Measurements from ENCODE around the gene DPYD. TPM values are rescaled to one million over a fixed set of nuclear protein-coding genes. Genes with fewer than 3 reads are reported as not detected.

DPYD gene
- total RNA-seq, 2 donors from 2014 or later: 9.2 to 17.5 TPM

DNA sequence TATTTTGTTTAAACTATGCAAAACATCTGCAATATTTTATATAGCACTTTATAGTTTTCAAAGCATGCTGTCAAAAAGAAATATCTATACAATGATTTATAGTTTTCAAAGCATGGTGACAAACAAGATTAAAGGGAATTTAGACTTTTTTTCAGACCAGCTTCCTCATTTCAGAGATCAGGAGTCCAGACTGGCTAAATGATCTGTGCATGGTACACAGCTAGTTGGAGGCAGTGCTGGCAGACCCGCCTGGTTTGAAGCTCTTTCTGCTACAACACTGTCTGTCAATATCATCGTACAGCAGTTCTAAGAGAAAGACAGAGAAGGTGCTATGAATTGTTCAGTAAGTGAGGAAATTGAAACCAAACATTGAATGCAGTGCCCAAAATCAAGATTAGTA lies 720.2 kb downstream of the DPYD start:
- TF ChIP-seq CTCF (conservative IDR thresholded peaks at IDR 0.05): no peak
- no peaks in the 10 kb centered on the region for H3K36me3 ChIP-seq (ENCODE audit: control insufficient read depth, insufficient read depth, low read length)
- no peak for DNase-seq
- H3K27ac ChIP-seq (ENCODE audit: low read depth, low read length): no peak overlapping the region
- Mint-ChIP-seq H3K27me3 (ENCODE audit: insufficient read depth) (no peaks in the 10 kb centered on the region), H3K36me3 (ENCODE audit: low read depth) (no peaks in the 10 kb centered on the region), H3K9me3 (no peaks in the 10 kb centered on the region), H3K27ac (peak overlapping the region; percentile 48), H3K4me3 (no peak overlapping the region), H3K4me1 (peaks cover 41% of the 10 kb centered on the region)
- H3K9ac ChIP-seq (ENCODE audit: extremely low read depth, low read length, poor library complexity, severe bottlenecking): no peak overlapping the region
- H3K27me3 ChIP-seq (ENCODE audit: control insufficient read depth, insufficient read depth, low read length, poor library complexity, severe bottlenecking): no peaks in the 10 kb centered on the region
- no peaks in the 10 kb centered on the region for H3K9me3 ChIP-seq (ENCODE audit: control insufficient read depth, low read length)
- no peak overlapping the region for H3K4me3 ChIP-seq (ENCODE audit: low read length)
- peaks cover 19% of the 10 kb centered on the region for H3K4me1 ChIP-seq (ENCODE audit: control insufficient read depth, insufficient read depth, low read length)
- 91% methylated on average over 2 of the region's 2 CpGs; no CpG with 5 or more reads in 1 of the 2 experiments for WGBS, 2 experiments (ENCODE audit: insufficient coverage in 1 of 2, insufficient read length in 1 of 2)

DNA sequence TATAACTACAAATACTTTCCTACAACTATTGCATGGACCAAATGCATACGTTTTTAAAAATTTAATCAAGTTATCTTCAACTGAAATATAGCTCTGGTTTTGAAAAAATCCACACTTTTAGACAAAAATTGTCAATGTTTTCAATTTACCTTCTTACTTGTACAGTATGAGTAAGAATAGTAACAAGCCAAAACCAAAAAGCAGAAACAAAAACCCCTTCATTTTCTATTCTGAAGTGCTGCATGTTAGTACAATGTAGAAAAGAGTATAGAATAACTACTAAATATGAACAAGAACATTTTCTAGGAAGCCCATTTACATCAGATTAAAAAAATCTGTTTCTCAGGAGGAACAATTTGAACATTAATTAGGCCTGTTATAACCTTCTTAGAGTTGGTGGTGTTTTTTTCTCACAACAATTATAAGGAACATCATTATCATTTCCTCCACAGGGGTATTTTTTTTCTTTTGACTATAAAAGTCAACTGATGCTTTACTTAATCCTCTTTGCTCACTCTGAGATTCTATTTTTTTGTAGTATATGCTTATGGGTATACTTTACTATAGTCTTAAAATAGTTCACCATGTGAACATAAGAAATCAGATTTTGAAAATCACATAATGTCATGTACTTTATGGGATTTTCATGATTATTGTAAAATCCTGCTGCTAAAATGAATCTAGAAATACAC lies 723.9 kb downstream of the DPYD start:
- no peak overlapping the region for H3K9ac ChIP-seq (ENCODE audit: extremely low read depth, low read length, poor library complexity, severe bottlenecking)
- Mint-ChIP-seq H3K36me3 (ENCODE audit: low read depth) (no peaks in the 10 kb centered on the region), H3K27ac (no peak overlapping the region), H3K4me1 (peaks cover 18% of the 10 kb centered on the region), H3K27me3 (ENCODE audit: insufficient read depth) (no peaks in the 10 kb centered on the region), H3K4me3 (no peak overlapping the region), H3K9me3 (no peaks in the 10 kb centered on the region)
- no peak overlapping the region for H3K4me3 ChIP-seq (ENCODE audit: low read length)
- no peaks in the 10 kb centered on the region for H3K27me3 ChIP-seq (ENCODE audit: control insufficient read depth, insufficient read depth, low read length, poor library complexity, severe bottlenecking)
- H3K9me3 ChIP-seq (ENCODE audit: control insufficient read depth, low read length): no peaks in the 10 kb centered on the region
- H3K27ac ChIP-seq (ENCODE audit: low read depth, low read length): no peak overlapping the region
- 88 to 100% methylated on average over 1 of the region's 1 CpG for WGBS, 2 experiments (ENCODE audit: insufficient coverage in 1 of 2, insufficient read length in 1 of 2)
- no peaks in the 10 kb centered on the region for H3K36me3 ChIP-seq (ENCODE audit: control insufficient read depth, insufficient read depth, low read length)
- peaks cover 13% of the 10 kb centered on the region for H3K4me1 ChIP-seq (ENCODE audit: control insufficient read depth, insufficient read depth, low read length)
- no peak for DNase-seq
- no peak for TF ChIP-seq CTCF (conservative IDR thresholded peaks at IDR 0.05)

DNA sequence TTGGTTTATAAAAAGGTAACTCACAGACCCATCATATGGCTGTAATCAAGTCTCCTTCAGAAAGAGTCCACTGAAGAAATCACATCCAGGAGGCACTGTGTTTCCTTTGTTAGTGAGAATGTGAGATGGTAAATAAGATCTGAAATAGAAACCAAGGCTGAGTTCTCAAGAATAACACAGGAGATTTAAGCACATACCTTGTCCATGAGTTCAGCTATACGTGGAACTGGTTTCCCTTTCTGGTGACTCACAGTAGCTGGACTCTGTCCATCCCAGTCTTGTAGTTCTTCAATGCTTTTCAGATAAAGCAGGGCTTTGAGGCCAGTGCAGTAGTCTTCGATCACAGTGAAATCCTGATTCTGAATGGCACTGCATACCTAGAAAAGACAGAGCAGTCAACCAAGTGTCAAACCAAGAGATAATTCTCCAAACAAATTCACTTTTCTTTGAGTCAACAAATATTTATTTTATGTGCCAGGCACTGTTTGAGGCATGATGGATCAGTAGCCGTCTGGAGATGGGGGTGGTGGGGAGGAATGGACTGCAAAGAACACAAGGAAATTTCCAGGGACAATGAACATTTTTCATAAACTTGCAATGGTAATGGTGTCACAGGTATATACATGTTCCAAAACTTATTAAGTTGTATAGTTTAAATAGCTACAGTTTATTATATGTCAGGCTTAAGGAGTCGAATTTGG lies 727.8 kb downstream of the DPYD start:
- Mint-ChIP-seq H3K9me3 (no peaks in the 10 kb centered on the region), H3K4me1 (no peaks in the 10 kb centered on the region), H3K27me3 (ENCODE audit: insufficient read depth) (no peaks in the 10 kb centered on the region), H3K27ac (no peak overlapping the region), H3K4me3 (no peak overlapping the region), H3K36me3 (ENCODE audit: low read depth) (no peaks in the 10 kb centered on the region)
- WGBS, 2 experiments (ENCODE audit: insufficient coverage in 1 of 2, insufficient read length in 1 of 2): 84 to 85% methylated on average over 3 to 4 of the region's 4 CpGs
- H3K4me3 ChIP-seq (ENCODE audit: low read length): no peak overlapping the region
- H3K27me3 ChIP-seq (ENCODE audit: control insufficient read depth, insufficient read depth, low read length, poor library complexity, severe bottlenecking): no peaks in the 10 kb centered on the region
- no peaks in the 10 kb centered on the region for H3K4me1 ChIP-seq (ENCODE audit: control insufficient read depth, insufficient read depth, low read length)
- TF ChIP-seq CTCF (conservative IDR thresholded peaks at IDR 0.05): no peak
- no peak for DNase-seq
- no peak overlapping the region for H3K27ac ChIP-seq (ENCODE audit: low read depth, low read length)
- H3K36me3 ChIP-seq (ENCODE audit: control insufficient read depth, insufficient read depth, low read length): no peaks in the 10 kb centered on the region
- no peak overlapping the region for H3K9ac ChIP-seq (ENCODE audit: extremely low read depth, low read length, poor library complexity, severe bottlenecking)
- no peaks in the 10 kb centered on the region for H3K9me3 ChIP-seq (ENCODE audit: control insufficient read depth, low read length)

Measured in endodermal cell (in vitro differentiated cells).